ENCODE results near the gene MORN1.

- no peak for TF ChIP-seq CTCF (IDR thresholded peaks at IDR 0.05; ENCODE audit: poor library complexity, severe bottlenecking)
- no peak for TF ChIP-seq POLR2AphosphoS5 (IDR thresholded peaks at IDR 0.05)
- TF ChIP-seq MXI1 (conservative IDR thresholded peaks at IDR 0.05; ENCODE audit: poor library complexity, severe bottlenecking): no peak
- no peak for TF ChIP-seq RAD21 (conservative IDR thresholded peaks at IDR 0.05)
- no peak for TF ChIP-seq EZH2 (IDR thresholded peaks at IDR 0.05; ENCODE audit: borderline replicate concordance, insufficient read depth, low read length, poor library complexity, severe bottlenecking)
These were observed 14.3 kb downstream of the MORN1 start for GRCh38 chr1:2376931-2377672.

Data from neural cell (in vitro differentiated cells).